ENCODE data around the gene DGLUCY.
"Not testable (repeated sequence)": the region's sequence is repeated elsewhere in the genome, so short reads cannot be mapped to it uniquely, and the experiment has no call there.

Gene DGLUCY

GRCh38 chr14:91214306-91214705, 100.4 kb downstream of the DGLUCY start:
- no peak for DNase-seq

GRCh38 chr14:91215381-91215780, 101.5 kb downstream of the DGLUCY start:
- no peak for DNase-seq

- DNase-seq, result no peak
These were observed 102.9 kb downstream of the DGLUCY start for GRCh38 chr14:91216731-91217226.

- DNase-seq, result no peak
These were observed 104.1 kb downstream of the DGLUCY start for GRCh38 chr14:91218014-91218413.

- no peak for DNase-seq
These were observed 105.9 kb downstream of the DGLUCY start for GRCh38 chr14:91219517-91220389.

GRCh38 chr14:91220581-91221000, 106.7 kb downstream of the DGLUCY start:
- DNase-seq, result no peak

- no peak for DNase-seq
These were observed 107.4 kb downstream of the DGLUCY start for GRCh38 chr14:91221270-91221669.

- DNase-seq, result no peak
These were observed 109.3 kb downstream of the DGLUCY start for GRCh38 chr14:91223028-91223783.

GRCh38 chr14:91225025-91225424, 111.2 kb downstream of the DGLUCY start:
- DNase-seq, result no peak

- DNase-seq, result not testable (repeated sequence)
These were observed 112.5 kb downstream of the DGLUCY start for GRCh38 chr14:91226360-91226759.

- DNase-seq, result no peak
These were observed 113.3 kb downstream of the DGLUCY start for GRCh38 chr14:91227183-91227628.

GRCh38 chr14:91228112-91229004, 114.5 kb downstream of the DGLUCY start:
- DNase-seq, result no peak

- no peak for DNase-seq
These were observed 115.1 kb downstream of the DGLUCY start for GRCh38 chr14:91229005-91229382.

- no peak for DNase-seq
These were observed 115.9 kb downstream of the DGLUCY start for GRCh38 chr14:91229743-91230200.

GRCh38 chr14:91230397-91231035, 116.6 kb downstream of the DGLUCY start:
- no peak for DNase-seq

GRCh38 chr14:91231446-91231845, 117.6 kb downstream of the DGLUCY start:
- DNase-seq, result no peak

- DNase-seq, result no peak
These were observed 118.2 kb downstream of the DGLUCY start for GRCh38 chr14:91232052-91232451.

GRCh38 chr14:91232603-91233002, 118.7 kb downstream of the DGLUCY start:
- no peak for DNase-seq

- no peak for DNase-seq
These were observed 120.3 kb downstream of the DGLUCY start for GRCh38 chr14:91233936-91234790.

GRCh38 chr14:91234791-91235114, 120.9 kb downstream of the DGLUCY start:
- DNase-seq, result no peak

- no peak for DNase-seq
These were observed 122.0 kb downstream of the DGLUCY start for GRCh38 chr14:91235841-91236240.

Measured in NCI-H2107 (cell line).